Liver (tissue), 9 donors: ENCODE data around the gene GAGE10. TPM values are rescaled to one million over a fixed set of nuclear protein-coding genes. Genes with fewer than 3 reads are reported as not detected.
"Not testable (repeated sequence)": the region's sequence is repeated elsewhere in the genome, so short reads cannot be mapped to it uniquely, and the experiment has no call there.

Experiments
- DNase-seq: peaks from one replicate; pipeline ENCODE4 v3.0.0-alpha.2; 2017; ENCODE audit warnings: low spot score
- H3K27ac ChIP-seq, 2 donors: one replicate each; pipeline ENCODE4 v1.7.0; 2013; ENCODE audit warnings: inconsistent platforms in 2 of 2, low read length in 2 of 2, control low read depth in 1 of 2, low read depth in 1 of 2, mild to moderate bottlenecking in 1 of 2
- H3K27me3 ChIP-seq, 4 donors: one replicate each; pipeline versions ENCODE4 v1.6.1 to v1.7.0; 2013; ENCODE audit warnings: low read length in 3 of 4, inconsistent platforms in 1 of 4, mild to moderate bottlenecking in 1 of 4, moderate library complexity in 1 of 4; ENCODE audit not compliant: control insufficient read depth in 4 of 4, insufficient read depth in 4 of 4
- H3K36me3 ChIP-seq, 4 donors: one replicate each; pipeline versions ENCODE4 v1.6.1 to v1.7.0; 2013; ENCODE audit warnings: low read length in 3 of 4, mild to moderate bottlenecking in 3 of 4, low read depth in 1 of 4, moderate library complexity in 1 of 4; ENCODE audit not compliant: control insufficient read depth in 4 of 4, insufficient read depth in 3 of 4
- H3K4me1 ChIP-seq, 4 donors: one replicate each; pipeline versions ENCODE4 v1.6.1 to v1.7.0; 2013; ENCODE audit warnings: low read length in 3 of 4, mild to moderate bottlenecking in 3 of 4, moderate library complexity in 1 of 4; ENCODE audit not compliant: control insufficient read depth in 4 of 4, insufficient read depth in 4 of 4
- H3K4me3 ChIP-seq, 3 donors: one replicate each; pipeline versions ENCODE4 v1.6.1 to v1.7.0; 2013; ENCODE audit warnings: low read length in 3 of 3, control low read depth in 1 of 3, low read depth in 1 of 3, mild to moderate bottlenecking in 1 of 3
- H3K9ac ChIP-seq, 2 donors: one replicate each; pipeline ENCODE4 v1.7.0; 2013; ENCODE audit warnings: low read length in 2 of 2, mild to moderate bottlenecking in 2 of 2, moderate library complexity in 2 of 2, control low read depth in 1 of 2, low read depth in 1 of 2
- H3K9me3 ChIP-seq, 4 donors: one replicate each; pipeline versions ENCODE4 v1.6.1 to v1.7.0; 2013; ENCODE audit warnings: low read length in 3 of 4; ENCODE audit not compliant: control insufficient read depth in 4 of 4
- ATF3 ChIP-seq: IDR thresholded peaks from 2 replicates; pipeline ENCODE4 v1.6.1; 2016; ENCODE audit warnings: antibody characterized with exemption
- ZBTB33 ChIP-seq: IDR thresholded peaks from 2 replicates; pipeline ENCODE4 v1.6.1; 2016; ENCODE audit warnings: antibody characterized with exemption
- WGBS: extraction: QIAGEN DNeasy Blood & Tissue Kit; methylation state at CpG from one replicate; pipeline ENCODE4 v1.1.7; 2013; 5-methylcytosine and 5-hydroxymethylcytosine counted together
- polyA plus RNA-seq, 2 donors: library from polyadenylated mRNA; stranded (reverse) in 1 of 2; unstranded in 1 of 2; fragments of 200-250 nt in 1 of 2; fragments of >200 nt in 1 of 2; fragmentation: Nextera tagmentation in 1 of 2; extraction: Ambion mirVana in 1 of 2; gene quantifications; one replicate each; pipeline versions ENCODE4 v1.2.1 to v1.2.3, GENCODE V29; 2013 to 2015
- total RNA-seq, 2 donors: library from RNA; depleted of rRNA; stranded (reverse); fragments of >200 nt; gene quantifications; one replicate each; pipeline ENCODE4 v1.2.3, GENCODE V29; 2014
- donor health status: healthy.
- donor health status: healthy.
- donor health status: healthy.
- donor health status: healthy.
- donor health status: healthy.

GAGE10 gene
- total and polyA plus RNA-seq, 4 donors = not detected

DNA sequence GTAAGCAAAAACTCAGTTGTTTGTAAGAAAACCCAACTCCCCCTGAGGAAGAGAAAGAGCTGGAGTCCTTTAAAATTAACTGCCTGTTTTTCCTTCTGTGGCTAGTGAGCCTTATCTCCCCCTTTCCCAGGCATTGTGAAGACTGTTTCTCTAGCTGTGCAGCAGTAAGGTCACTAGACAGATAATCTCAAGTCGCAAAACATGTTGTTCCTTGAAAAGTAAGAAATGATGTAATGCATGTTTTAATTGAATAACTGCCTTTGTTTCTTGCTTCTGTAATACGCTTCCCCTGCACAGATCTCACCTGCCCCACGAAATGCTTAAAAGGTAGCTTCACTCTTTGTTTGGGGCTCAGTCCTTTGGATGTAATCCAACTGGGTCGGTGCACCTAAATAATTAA lies 12.6 kb downstream of the GAGE10 start (continued):
- no peak for TF ChIP-seq ZBTB33
- no peak for TF ChIP-seq ATF3

- not testable (repeated sequence) for DNase-seq, H3K27me3 ChIP-seq, H3K27ac ChIP-seq, H3K4me3 ChIP-seq, H3K9me3 ChIP-seq, H3K36me3 ChIP-seq, H3K4me1 ChIP-seq, H3K9ac ChIP-seq
- WGBS = no CpG with 5 or more reads among the region's 16 CpGs
These were observed 18.3 kb downstream of the GAGE10 start, which contains the start of gene GAGE12J for GRCh38 chrX:49321737-49322136. GAGE12J (plus strand) TSS chrX:49322037; CDS start chrX:49323194, 1,157 bp downstream.

GRCh38 chrX:49322266-49322665 lies 18.8 kb downstream of the GAGE10 start:
- not testable (repeated sequence) for DNase-seq, H3K9ac ChIP-seq
- 100% methylated on average over 1 of the region's 27 CpGs for WGBS

GRCh38 chrX:49323735-49324134 lies 20.3 kb downstream of the GAGE10 start:
- not testable (repeated sequence) for H3K4me1 ChIP-seq, H3K27me3 ChIP-seq, H3K9me3 ChIP-seq, H3K27ac ChIP-seq, H3K9ac ChIP-seq, DNase-seq, H3K36me3 ChIP-seq, H3K4me3 ChIP-seq
- 75% methylated on average over 3 of the region's 7 CpGs for WGBS

More at GRCh38 chrX:49322266-49322665, 18.8 kb downstream of the GAGE10 start:
- not testable (repeated sequence) for H3K9me3 ChIP-seq, H3K4me1 ChIP-seq, H3K27ac ChIP-seq, H3K27me3 ChIP-seq, H3K4me3 ChIP-seq, H3K36me3 ChIP-seq

DNA sequence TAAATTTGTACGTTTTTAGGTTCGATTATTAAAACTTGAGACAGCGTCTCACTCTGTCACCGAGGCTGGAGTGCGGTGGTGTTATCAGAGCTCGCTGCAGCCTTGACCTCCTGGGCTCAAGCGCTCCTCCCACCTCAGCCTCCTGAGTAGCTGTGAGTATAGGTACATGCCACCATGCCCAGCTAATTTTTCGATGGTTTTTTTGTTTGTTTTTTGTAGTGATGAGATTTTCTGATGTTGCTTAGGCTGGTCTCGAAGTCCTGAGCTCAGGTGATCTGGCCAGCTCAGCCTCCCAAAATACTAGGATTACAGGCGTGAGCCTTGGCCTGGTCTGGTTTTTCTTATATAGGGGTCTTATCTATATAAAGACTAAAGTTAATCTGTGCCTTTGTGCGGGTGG lies 27.0 kb downstream of the GAGE10 start:
- H3K4me1 ChIP-seq, H3K4me3 ChIP-seq, DNase-seq, H3K9ac ChIP-seq, H3K36me3 ChIP-seq, H3K27ac ChIP-seq, H3K9me3 ChIP-seq, H3K27me3 ChIP-seq: not testable (repeated sequence)
- WGBS = 80% methylated on average over 3 of the region's 11 CpGs

GRCh38 chrX:49331282-49331681 lies 27.8 kb downstream of the GAGE10 start, which contains the start of gene GAGE13:
GAGE13 (plus strand) TSS chrX:49331582; CDS start chrX:49332738, 1,156 bp downstream.
- not testable (repeated sequence) for H3K9me3 ChIP-seq, H3K4me1 ChIP-seq, H3K36me3 ChIP-seq, H3K4me3 ChIP-seq, DNase-seq, H3K27ac ChIP-seq, H3K27me3 ChIP-seq, H3K9ac ChIP-seq
- no CpG with 5 or more reads among the region's 16 CpGs for WGBS

GRCh38 chrX:49331841-49332240 lies 28.4 kb downstream of the GAGE10 start:
- not testable (repeated sequence) for DNase-seq, H3K9ac ChIP-seq
- no CpG with 5 or more reads among the region's 26 CpGs for WGBS

GRCh38 chrX:49341449-49341848 lies 38.0 kb downstream of the GAGE10 start:
- H3K9me3 ChIP-seq, DNase-seq, H3K9ac ChIP-seq, H3K27me3 ChIP-seq, H3K4me1 ChIP-seq, H3K36me3 ChIP-seq, H3K4me3 ChIP-seq, H3K27ac ChIP-seq: not testable (repeated sequence)
- WGBS = 94% methylated on average over 14 of the region's 24 CpGs

More at GRCh38 chrX:49331841-49332240, 28.4 kb downstream of the GAGE10 start:
- H3K27ac ChIP-seq, H3K4me1 ChIP-seq, H3K27me3 ChIP-seq, H3K9me3 ChIP-seq, H3K36me3 ChIP-seq, H3K4me3 ChIP-seq: not testable (repeated sequence)
